Neutrophil (primary cell): ENCODE measurements around the gene OR1L8.

ENCODE experiments used
- H3K27ac ChIP-seq: fragments of 200-600 bp; sonication (generic); 2 replicates; pipeline ENCODE4 v1.5.1; 2016; ENCODE audit warnings: mild to moderate bottlenecking, moderate library complexity
- H3K27me3 ChIP-seq: fragments of 200-600 bp; sonication (generic); 2 replicates; pipeline ENCODE4 v1.6.0; 2016; ENCODE audit warnings: mild to moderate bottlenecking
- H3K36me3 ChIP-seq: fragments of 200-600 bp; sonication (generic); 2 replicates; pipeline ENCODE4 v1.5.1; 2017
- H3K4me1 ChIP-seq, 2 experiments: fragments of 200-600 bp in 1 of 2; sonication (generic) in 1 of 2; 1 replicate in 1 of 2; 2 replicates in 1 of 2; pipeline versions ENCODE4 v1.5.1 to v1.6.1; 2013 to 2016; ENCODE audit warnings: low read depth in 1 of 2, low read length in 1 of 2, mild to moderate bottlenecking in 1 of 2, moderate library complexity in 1 of 2; ENCODE audit not compliant: control insufficient read depth in 1 of 2, insufficient read depth in 1 of 2
- H3K4me3 ChIP-seq, 2 experiments: fragments of 200-600 bp in 1 of 2; sonication (generic) in 1 of 2; 1 replicate in 1 of 2; 2 replicates in 1 of 2; pipeline ENCODE4 v1.5.1; 2013 to 2016; ENCODE audit warnings: low read depth in 1 of 2, low read length in 1 of 2, mild to moderate bottlenecking in 1 of 2, moderate library complexity in 1 of 2
- H3K9me3 ChIP-seq: fragments of 200-600 bp; sonication (generic); 2 replicates; pipeline ENCODE4 v1.5.1; 2016
- TF ChIP-seq, protein P1 (sequence below): fragments of 200-600 bp; sonication (generic); IDR thresholded peaks from 2 replicates; pipeline ENCODE4 v1.5.1; 2016; ENCODE audit warnings: antibody characterized with exemption

OR1L8 gene

DNA sequence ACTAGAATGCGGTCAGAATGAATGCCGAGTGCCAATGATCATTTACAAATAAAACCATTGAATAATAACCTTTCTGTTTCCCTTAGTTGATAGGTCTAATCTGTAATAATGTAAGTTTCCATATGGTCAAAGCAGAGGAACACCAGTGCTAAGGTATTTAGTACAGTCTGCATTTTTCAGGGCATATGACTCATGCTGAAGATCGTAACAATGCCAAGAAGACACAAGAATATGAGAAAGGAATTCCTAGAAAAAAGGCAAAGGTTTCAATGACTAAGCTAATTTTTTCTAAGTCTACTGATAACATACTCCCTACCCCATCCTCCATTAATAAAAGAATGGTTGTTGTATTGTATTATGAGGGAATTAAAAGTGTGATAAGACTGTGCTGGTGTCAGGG, 2.8 kb downstream of the OR1L8 start:
- Histone ChIP-seq H3K4me3 (no peak overlapping the region), H3K9me3 (no peaks in the 10 kb centered on the region), H3K4me1 (no peaks in the 10 kb centered on the region), H3K27ac (no peak overlapping the region), H3K36me3 (no peaks in the 10 kb centered on the region), H3K27me3 (no peaks in the 10 kb centered on the region)
- TF ChIP-seq, protein P1, sequence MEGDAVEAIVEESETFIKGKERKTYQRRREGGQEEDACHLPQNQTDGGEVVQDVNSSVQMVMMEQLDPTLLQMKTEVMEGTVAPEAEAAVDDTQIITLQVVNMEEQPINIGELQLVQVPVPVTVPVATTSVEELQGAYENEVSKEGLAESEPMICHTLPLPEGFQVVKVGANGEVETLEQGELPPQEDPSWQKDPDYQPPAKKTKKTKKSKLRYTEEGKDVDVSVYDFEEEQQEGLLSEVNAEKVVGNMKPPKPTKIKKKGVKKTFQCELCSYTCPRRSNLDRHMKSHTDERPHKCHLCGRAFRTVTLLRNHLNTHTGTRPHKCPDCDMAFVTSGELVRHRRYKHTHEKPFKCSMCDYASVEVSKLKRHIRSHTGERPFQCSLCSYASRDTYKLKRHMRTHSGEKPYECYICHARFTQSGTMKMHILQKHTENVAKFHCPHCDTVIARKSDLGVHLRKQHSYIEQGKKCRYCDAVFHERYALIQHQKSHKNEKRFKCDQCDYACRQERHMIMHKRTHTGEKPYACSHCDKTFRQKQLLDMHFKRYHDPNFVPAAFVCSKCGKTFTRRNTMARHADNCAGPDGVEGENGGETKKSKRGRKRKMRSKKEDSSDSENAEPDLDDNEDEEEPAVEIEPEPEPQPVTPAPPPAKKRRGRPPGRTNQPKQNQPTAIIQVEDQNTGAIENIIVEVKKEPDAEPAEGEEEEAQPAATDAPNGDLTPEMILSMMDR = no peak

DNA sequence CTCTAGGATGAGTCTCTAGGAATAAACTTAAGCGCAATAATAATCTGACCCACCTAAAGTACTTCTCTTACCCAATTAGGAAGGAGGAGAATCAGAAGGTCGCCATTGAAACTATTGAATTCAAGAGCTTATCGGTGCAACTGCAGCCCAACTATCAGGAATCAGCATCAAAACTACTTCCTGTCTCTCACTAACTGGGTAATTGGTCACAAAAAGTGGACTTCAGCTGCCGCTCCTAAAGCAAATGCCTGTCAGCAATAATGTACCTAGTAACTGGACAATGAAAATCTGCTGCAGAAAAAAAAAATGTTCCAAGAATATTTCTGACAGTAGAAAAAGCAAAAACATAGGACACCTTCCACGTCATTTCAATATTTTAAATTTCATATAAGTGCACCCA, 3.3 kb downstream of the OR1L8 start:
- H3K9me3 ChIP-seq = no peaks in the 10 kb centered on the region
- no peak overlapping the region for H3K27ac ChIP-seq
- H3K4me1 ChIP-seq = no peaks in the 10 kb centered on the region
- H3K27me3 ChIP-seq = no peaks in the 10 kb centered on the region
- no peak overlapping the region for H3K4me3 ChIP-seq
- TF ChIP-seq, protein P1 = no peak
- H3K36me3 ChIP-seq = no peaks in the 10 kb centered on the region

DNA sequence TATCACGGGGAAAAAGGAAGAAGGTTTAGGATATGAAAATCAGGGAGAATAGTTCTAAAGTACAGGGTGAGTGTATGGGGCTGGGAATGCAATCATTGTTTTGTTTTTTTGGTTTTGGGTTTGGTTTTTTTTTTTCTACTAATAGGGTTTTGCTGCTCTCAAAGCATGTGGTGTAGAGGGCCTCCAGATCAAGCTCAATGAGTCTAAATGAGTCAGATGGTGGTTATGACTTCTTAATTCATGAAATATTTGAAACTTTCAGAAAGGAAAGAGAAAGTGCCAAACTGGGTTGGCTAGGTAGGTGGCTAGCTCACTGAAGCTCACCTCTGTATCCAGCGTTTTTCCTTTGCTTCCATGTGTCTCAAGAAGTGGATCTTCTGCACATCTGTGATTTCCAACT, 10.7 kb downstream of the OR1L8 start:
- Histone ChIP-seq H3K27me3 (no peaks in the 10 kb centered on the region), H3K4me3 (no peak overlapping the region), H3K36me3 (no peaks in the 10 kb centered on the region), H3K9me3 (no peaks in the 10 kb centered on the region), H3K27ac (no peak overlapping the region), H3K4me1 (no peaks in the 10 kb centered on the region)
- TF ChIP-seq, protein P1 = no peak

DNA sequence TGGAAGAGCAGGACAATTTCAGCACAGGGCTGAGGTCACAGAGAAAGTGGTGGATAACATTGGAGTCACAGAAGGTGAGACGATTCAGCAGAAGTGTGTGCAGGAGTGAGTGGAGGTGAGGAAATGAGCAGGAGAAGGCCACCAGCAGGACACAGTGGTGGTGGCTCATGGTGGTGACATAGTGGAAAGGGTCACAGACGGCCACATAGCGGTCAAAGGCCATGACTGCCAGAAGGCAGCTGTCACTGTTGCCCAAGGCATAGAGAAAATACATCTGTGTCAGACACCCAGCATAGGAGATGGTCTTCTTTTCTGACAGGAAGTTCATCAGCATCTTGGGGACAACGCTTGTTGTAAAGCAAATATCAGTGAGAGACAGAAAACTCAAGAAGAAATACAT, 15.3 kb downstream of the OR1L8 start:
- no peaks in the 10 kb centered on the region for H3K27me3 ChIP-seq
- TF ChIP-seq, protein P1 = no peak
- H3K4me3 ChIP-seq = no peak overlapping the region
- H3K36me3 ChIP-seq = no peaks in the 10 kb centered on the region
- no peak overlapping the region for H3K27ac ChIP-seq
- no peaks in the 10 kb centered on the region for H3K4me1 ChIP-seq
- H3K9me3 ChIP-seq = no peaks in the 10 kb centered on the region

DNA sequence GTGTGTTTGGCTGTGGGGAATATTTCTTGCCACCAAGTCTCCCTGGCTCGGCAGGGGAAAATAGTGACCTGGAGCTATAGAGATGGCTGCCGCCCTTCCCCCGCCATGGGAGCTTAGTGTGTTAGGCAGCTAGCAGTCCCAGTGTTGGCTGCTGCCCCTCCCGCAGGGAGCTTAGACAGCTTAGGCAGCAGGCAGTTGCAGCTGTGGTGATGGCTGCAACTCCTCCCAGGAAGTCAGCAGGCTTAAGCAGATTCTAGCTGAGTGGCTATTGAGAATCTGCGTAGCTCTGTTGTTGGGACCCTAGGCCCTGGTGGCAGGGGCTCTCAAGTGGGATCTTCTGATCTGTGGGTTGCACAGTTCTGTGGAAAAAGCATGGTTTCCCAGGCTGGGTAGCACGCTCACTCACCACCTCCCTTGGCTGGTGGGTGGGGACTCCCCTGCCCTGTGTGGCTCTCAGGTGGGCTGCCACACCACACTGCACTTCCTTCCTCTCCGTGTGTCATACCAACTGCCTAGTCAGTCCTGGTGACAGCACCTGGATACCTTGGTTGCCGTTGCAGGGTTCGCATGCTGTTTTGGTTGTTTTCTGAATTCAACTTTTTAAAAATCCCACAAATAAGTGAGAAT, 20.9 kb downstream of the OR1L8 start:
- Histone ChIP-seq H3K27ac (no peak overlapping the region), H3K9me3 (no peaks in the 10 kb centered on the region), H3K4me3 (no peak overlapping the region), H3K36me3 (no peaks in the 10 kb centered on the region), H3K27me3 (no peaks in the 10 kb centered on the region), H3K4me1 (no peaks in the 10 kb centered on the region)
- TF ChIP-seq, protein P1 = no peak

DNA sequence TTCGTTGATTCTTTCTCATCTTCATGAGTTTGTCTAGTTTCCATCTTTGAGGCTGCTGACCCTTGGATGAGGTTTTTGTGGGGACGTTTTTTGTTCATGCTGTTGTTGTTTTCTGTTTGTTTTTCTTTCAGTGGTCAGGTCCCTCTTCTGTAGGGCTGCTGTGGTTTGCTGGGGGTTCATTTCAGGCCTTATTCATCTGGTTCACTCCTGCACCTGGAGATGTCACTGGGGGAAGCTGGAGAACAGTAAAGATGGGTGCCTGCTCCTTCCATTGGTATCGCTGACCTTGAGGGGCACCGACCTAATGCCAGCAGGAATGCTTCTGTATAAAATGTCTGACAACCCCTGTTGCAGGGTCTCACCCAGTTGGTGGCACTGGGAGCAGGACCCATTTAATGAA, 21.7 kb downstream of the OR1L8 start:
- H3K4me1 ChIP-seq = no peaks in the 10 kb centered on the region
- no peak overlapping the region for H3K4me3 ChIP-seq
- no peaks in the 10 kb centered on the region for H3K36me3 ChIP-seq
- H3K27ac ChIP-seq = no peak overlapping the region
- H3K9me3 ChIP-seq = no peaks in the 10 kb centered on the region
- H3K27me3 ChIP-seq = no peaks in the 10 kb centered on the region
- TF ChIP-seq, protein P1 = no peak
